Muscle of arm (tissue), 12 donors: ENCODE data around the gene TRIB2. TPM values are rescaled to one million over a fixed set of nuclear protein-coding genes. Genes with fewer than 3 reads are reported as not detected.

Experiments used
- DNase-seq: peaks from one replicate; pipeline ENCODE4 v3.0.0-alpha.2; 2013
- polyA plus RNA-seq, 12 donors: library from polyadenylated mRNA; unstranded; fragments of 120-200 nt; gene quantifications; one replicate each; pipeline ENCODE4 v1.2.1, GENCODE V29; 2013; ENCODE audit not compliant: insufficient read length in 12 of 12

TRIB2 gene
- polyA plus RNA-seq, 12 donors: 46.5 to 85.8 (median 53.3) TPM; not detected in 1

DNA sequence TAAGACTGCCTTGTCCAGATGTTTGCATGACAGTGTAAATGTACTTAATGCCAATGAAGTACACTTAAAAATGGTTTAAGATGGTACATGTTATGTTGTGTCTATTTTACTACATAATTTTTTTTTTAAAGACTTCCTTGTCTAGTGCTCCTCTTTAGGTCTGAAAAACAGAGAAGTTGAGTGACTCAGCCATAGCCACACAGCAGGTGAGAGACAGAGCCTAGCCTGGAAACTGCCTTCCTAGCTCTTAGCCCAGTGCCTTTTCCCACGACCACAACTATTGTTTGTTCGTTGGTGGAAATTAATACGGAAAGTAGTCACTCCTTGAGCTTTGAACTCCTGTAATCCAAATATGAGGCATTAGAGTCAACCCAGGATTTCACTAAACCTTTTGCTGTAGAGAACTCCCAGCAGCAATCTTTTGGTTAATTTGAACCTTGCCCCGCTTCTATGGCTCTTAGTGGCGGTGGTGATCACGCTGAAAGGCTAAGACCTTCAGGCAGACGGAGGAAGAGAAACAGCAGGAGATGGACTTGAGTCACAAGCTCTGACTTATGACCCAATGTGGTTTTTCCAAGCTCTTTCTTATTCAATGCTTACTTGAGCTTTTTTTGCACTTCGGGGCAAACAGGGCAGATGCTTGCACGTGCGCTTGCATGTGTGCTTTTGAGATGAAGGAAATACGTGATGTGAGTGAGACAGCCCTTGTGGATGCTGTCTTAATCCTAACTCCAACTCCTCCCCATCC lies 21.2 kb downstream of the TRIB2 start:
- DNase-seq: no peak

DNA sequence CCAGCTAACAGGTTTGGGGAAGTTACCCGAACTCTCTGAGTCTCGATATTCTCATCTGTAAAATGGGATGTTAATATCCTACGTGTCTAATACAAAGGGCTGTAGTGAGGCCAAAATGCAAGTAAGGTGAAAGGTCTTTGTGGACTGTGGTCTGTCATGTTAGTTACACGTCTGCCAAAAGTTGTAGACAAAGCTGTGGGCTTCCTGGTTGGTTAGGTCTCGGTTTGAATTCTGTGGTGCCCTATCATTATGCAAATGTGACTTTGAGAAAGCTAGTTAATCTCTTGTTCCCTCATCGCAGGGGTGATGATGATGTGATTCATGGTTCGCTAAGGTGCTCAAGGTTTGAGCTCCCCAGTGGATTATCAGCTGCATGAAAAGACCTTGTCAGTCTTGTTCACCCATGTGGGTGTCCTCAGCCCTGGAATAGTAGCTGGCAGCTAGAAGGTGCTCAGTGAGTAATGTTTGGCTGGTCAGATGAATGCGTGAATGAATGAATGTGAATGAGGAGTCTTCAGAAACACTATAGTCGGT lies 23.1 kb downstream of the TRIB2 start:
- no peak for DNase-seq

DNA sequence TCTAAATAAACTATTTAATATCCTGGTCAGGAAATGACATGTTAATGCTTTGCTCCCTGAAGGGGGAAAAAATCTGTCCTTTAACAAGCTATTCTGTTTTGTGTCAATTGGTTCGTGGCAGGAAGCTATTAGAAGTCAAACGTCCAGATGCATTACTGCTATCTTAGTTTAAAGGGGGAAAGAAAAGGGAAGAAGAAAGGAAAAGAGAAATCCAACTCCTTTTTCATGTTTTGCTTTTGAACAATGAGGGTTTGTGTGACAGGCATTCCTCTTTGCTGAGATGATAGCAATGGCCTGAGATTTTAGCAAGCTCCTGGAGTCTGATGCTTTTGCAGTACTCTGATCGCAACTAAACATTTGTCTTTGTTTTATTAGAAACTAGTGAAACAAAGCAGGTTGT lies 24.6 kb downstream of the TRIB2 start:
- DNase-seq: no peak

DNA sequence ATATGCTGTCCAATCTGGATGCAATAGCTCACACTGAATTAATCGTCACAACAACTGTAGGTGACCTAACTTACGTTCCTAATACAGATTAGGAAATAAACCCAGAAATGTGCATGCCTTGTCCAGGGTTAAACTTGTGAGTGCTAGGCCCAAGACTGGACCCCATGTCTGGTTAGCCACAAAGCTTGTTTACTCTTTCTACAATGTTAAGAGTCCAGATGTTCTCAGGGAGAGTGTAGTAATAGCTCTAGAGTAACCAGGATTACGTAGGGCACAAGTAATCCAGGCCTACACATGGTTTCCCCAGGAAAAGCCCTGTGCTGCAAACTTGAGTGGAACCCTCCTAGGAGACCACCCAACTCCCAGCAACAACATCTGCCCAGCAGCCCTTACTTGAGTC lies 26.2 kb downstream of the TRIB2 start:
- no peak for DNase-seq

DNA sequence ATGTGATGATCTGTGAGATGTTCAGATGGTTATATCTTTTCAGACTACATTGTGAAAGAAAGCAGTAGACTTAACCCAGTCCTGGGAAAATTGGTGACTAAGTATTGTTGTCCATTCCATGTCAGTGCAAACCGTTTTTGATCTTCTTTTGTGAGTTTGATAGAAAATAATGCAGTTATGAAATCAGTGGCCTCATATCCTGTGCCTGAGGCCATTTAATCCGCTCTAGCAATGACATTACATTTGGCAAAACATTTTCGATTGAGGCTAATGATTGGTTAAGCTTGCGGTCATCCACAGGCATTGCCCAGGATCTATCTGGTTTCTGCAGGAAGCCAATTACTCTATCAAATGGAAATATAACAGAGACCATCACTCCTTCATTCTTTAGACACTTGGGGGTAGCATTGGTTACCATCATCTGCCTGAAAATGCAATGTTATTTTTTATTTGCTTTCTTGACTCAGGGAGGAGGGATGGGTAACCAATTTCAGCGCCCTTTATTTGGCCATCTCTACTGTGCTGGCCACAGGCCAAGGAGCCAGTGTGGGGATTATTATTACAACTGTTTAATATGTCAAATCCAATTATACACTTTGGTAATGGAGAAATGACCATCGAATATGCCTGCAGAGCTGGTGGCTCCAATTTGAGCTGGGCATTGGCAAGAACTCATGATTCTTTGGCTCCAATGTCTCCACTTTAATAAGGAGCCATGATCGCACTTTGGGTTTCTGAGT lies 33.6 kb downstream of the TRIB2 start:
- DNase-seq: no peak

DNA sequence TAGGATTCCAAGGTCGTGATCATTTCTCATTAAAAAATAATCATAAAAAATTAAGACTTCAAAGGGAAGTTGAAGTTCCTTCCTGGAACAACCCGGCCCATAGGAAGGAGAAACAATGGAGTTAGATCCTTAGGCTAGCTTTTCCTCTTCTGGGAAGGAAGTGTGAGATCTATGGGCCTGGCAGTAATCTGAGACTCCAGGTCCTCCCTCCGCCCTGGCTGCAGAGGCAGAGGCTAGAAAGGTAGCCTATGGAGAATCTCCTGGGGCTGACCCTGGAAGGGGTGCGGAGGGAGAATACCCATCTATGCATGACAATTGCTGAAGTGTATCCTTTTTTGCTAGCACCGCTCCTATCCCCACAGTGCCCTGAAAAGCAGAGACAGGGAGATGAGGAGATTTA lies 37.9 kb downstream of the TRIB2 start:
- DNase-seq: no peak

DNA sequence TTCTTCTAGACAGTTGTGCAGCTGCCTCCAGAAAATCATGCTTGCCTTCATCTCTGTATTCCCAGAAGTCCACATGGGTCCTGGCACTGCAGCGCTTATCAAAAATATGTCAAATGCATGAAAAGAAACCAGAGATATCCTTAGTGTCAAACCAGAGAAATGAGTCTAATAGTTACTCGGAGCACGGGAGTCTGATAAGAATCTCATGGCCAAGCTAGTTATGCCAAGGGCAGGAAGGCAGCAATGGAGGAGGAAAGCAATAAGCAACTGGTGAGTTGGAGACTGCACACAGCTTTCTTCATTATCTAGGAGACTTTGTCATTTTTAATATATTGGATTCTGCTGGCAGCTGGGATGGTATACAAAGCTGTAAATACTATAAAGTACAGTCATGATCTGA lies 38.6 kb downstream of the TRIB2 start:
- no peak for DNase-seq

DNA sequence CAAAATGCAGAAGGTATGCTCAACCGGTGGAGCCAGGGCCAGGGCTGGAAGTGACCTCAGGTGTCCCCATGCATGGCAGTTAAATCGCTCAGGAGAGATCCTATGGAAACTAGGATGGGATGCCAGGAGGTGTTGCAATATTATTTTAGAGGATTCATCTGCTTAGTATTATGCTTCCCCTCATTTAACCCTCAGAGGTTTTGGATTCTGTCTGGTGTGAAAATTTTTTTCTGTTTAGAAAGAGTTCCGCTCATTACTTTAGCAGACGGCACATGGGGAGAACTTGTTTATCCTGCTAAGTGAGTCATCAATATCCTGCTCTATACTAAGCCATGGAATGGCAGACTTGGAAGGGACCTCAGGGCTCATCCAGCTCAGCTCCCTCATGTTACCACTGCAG lies 42.5 kb downstream of the TRIB2 start:
- no peak for DNase-seq

DNA sequence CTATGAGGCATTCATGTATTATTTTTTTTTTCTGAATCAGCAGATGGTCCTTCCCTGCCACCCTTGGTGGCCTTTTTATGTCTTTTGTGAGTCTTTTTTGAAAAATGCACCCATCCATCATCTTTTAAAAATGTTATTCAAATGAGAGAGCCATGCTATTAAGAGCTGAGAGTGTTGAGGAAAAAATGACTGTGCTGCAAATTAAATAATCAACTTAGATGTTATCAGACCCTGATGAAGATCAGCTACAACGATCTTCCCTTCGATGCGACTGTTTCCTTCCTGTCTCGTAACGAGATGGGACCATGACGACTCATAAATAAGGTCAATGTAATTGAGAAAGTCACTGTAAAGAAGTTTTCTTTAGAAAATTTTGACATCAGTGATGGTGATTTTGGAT lies 44.4 kb downstream of the TRIB2 start:
- no peak for DNase-seq

DNA sequence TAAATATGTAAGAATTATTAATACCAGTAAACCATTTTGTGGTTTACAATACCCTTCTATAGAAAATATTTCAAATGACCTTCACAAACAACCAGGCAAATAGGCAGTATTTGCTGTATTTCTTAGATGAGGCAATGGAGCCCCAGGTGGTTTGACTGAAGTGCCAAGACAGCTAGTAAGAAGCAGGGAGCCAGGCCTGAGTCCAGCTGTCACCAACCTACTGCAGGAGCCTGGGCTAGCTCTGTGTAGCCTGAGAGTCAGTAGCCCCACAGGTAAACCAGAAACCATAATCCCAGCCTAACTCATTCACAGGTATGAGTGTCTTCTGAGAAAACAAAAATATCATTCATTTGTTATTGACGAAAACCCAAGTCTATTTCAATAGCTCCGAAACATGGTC lies 45.6 kb downstream of the TRIB2 start:
- no peak for DNase-seq

DNA sequence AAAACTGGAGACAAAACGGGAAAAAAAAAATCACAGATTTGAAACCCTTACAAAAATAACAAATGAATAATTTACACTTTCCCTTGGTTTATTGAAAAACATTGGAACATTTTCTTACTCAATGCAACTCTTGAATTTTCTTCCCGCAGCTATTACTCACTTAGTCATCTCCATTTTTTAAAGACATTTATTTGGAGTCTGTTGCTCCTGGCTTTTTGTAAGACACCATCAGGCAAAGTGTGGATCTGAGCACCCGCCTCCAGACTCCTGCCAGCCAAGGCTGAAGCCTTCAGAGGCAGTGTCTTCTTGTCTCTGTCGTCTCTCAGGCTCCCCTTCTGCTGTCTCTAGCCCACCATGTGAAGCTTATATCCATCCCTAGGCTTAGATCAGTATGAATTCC lies 46.2 kb downstream of the TRIB2 start:
- no peak for DNase-seq

DNA sequence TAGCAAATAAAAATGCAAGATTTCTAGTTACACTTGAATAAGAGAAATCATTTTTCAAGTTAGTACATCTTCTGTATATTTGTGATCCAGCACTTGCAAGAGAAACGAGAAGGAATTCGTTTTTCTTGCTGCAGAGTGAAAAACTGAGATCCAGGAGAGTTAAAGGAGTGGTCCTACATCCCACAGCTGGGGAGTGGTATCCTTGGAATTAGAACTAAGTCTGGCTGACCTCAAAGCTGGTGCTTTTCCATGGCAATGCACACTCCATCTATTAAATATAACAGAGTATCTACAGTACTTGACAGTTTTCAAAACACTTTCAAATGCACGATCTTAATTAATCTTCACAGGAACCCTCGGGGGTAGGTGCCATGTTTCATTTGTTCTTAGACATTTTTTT lies 46.8 kb downstream of the TRIB2 start:
- DNase-seq: no peak

DNA sequence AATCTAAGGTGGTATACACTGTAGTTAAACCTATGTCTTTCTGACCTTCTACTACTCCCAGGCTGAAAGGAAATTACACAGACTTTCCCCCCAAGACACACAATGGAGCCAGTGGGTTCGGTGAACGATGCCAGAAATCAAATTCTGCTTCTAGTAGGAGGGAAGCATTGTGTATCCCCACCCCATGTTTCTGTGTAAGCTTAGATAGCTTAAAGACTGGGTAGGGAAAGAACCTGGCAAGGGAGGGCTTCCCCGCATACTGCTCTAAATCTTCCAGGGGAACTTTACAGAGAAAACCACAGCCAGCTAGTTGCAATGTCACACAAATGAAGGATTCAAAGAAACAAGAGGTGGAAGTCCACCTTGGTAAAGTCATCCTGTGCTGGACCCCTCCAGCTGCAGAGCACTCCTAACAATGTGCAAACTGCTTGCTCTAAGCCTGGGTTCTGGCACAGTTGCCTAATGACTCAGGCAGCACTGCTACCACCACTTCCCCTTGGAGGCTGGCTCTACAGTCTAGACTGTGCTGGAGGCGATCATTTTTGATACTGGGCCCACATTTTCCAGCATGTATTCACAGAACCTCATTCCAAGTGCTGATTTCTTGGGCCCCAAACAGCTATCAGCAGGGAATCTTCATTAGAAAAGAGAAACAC lies 47.5 kb downstream of the TRIB2 start:
- no peak for DNase-seq

DNA sequence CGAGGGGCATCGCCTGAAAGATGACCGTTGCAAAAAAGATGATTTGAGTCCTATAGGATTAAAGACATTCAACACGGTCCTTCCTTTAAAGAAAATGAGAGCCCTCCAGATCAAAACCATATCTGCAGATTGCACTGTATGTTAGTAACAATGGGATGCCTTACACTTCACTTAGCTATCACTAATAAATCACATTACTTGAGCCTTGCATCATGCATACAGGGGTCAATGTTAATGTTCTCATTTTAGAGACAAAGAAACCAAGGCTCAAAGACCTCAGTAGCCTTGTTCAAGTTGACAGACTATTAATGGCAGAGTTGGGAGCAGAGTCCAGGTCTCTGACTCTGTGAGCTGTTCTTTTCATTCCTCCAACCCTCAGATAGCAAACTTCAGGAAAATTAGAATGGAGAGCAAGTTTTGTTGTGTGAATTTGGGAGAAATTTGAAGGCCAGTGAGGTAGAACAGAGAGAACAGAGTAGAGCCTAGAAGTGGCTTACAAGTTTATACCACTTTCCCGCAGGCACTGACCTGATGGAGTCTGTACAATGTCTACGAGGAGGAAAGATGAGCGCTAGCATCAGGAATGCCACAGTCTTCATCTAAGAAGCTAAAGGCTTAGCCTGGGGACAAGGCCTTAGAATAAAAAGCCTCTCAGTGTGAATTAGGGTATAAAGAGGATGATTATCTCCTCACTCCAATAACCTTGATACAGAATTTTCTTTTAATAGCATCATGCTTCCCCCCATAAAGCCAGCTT lies 48.3 kb downstream of the TRIB2 start:
- no peak for DNase-seq

DNA sequence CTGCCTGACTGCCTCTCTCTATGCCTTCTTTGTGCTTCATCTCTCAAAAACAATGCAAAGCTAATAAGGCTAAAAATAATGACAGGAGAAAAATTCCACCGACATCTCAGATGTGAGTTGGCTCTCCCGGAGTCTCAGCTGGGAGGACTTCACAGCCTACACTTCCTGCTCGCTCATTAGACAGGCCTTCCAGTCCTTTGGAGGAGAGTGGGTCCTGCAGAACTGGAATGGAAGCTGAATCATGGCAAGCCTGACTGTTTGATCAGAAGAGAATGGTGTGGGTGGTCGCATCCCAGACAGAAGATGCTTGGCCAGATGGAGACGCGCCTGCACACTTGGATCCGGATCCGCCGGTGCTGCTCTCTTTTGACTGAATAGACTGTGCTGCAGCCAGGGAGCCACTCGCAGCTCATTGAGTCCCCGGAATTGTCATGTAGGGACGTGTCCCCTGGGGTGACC lies 49.7 kb downstream of the TRIB2 start:
- DNase-seq: no peak

DNA sequence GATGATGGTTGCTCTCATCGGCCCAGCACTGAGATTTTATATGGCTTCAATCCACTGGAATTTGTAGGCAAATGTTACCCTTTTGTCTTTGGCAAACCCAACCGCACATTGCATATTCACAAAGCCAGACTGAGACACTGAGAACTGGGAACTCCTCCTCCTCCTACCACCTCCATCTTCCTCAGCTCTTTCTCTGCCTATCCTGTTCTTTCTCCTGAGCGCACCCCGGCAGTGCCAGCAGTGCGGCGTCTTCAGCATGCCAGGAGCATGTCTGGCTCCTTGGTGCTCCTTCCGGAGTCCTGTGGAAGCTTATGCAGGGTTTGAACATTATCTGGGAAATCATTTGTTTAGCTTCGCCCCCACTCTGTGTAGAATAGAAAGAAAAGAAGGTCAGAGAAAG lies 50.8 kb downstream of the TRIB2 start:
- DNase-seq: no peak

DNA sequence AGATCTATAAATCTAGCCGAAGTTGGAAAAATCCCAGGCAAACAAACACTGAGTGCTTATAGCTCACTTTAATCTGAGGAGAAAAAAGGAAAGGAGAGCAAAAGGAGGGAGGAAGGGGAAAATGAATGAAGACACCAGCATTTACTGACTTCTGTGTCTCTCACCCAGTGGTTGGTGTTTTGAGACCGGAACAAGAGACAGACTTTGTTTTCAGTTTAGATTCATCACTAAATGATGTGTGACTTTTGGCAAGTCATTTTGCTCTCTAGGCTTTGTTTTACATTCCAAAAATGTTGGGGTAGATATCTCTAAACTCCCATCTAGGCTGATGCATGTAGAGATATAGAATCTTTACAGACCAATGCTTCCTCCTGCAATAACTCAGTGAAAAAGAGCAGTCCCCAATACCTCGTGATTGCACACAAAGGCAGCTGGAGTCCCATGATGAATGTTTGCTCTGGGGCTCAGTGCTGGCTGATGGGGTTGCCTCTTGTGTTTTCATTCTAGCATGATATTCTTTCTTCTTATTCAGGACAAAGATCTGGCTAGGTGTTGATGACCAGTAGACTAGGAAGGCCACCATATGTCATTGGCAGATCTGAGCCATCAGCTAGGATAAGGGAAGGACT lies 51.4 kb downstream of the TRIB2 start:
- DNase-seq: no peak

DNA sequence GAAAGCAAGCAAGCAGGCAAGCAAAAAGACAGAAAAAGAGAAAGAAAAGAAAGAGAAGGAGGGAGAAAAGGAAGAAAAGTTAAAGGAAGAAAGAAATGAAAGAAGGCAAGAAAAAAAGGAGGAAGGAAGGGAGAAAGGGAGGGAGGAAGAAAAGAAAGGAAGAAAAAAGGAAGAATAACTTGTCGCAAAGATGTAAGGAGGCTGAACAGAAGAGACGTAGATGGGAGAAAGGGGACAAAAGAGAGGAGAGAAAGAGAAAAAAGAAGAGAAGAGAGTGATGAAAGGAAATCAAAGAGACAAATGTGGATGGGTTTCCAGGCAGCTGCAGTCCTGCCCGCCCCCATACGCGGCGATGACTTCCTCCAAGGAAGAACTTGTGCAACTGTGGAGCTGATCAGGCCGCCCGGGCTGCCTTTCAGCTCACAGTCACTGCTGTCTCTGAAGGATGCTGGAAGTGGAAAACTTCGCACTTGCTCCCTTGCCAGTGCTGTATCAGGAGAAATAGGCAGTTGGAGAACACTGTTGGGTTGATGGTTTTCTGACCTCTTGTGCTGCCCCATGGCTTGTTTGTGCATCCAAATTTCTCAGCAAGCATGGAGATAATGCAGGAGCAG lies 52.9 kb downstream of the TRIB2 start:
- peak; percentile 54 for DNase-seq

DNA sequence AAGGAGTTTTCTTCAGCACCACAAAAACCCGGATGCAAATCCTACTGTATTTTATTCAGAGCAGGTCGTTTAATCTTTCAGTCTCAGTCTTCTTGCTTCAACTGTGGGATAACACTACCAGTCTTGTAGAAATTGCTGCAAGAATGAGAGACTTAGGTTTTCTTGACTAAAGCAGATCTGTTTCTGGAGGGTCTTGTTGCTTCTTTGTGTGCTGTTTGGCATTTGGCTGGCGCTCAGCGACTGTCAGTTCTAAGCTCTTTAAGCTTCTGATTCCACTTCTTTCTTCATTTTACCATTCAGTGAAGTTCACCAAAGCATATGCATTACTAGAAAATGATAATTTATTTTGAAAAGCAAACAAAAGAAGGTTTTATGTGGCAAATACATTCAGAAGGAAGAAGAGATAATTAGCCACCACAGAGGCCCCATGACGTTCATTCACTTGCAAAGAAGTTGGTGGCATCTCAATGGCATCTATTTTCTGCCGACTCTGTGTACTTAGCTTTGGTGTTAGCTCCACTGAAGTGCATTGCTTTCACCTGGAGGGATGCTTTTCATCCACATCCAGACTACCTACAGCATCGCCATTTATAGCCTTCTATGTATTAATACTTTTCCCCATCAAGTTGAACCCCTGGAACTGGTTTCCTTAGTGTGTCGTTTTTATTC lies 53.7 kb downstream of the TRIB2 start:
- DNase-seq: no peak

DNA sequence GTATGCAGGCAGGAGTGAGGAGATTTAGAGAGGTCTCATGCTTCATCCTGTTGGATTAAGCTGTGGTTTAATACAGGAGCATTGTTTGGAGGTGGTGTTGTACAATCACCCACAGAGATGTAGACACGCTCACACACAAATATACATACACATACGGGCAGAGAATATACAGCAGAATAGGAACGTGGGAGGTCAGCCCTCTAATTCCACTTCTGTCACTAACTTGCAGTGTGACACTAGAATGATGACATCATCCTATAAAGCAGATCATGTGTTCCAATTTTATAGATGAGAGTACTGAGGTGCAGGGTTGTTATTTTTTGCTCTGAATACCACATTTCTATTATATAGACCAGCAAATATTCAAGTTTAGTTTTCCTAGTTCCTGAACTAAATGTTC lies 54.4 kb downstream of the TRIB2 start:
- no peak for DNase-seq
